HPDE6-E6E7 (cell line): ENCODE data around the gene CACNG8.

Source experiments
- DNase-seq: peaks from one replicate; pipeline ENCODE4 v3.0.0; 2011; ENCODE audit warnings: missing footprints; ENCODE audit errors: extremely low spot score

CACNG8 gene

DNA sequence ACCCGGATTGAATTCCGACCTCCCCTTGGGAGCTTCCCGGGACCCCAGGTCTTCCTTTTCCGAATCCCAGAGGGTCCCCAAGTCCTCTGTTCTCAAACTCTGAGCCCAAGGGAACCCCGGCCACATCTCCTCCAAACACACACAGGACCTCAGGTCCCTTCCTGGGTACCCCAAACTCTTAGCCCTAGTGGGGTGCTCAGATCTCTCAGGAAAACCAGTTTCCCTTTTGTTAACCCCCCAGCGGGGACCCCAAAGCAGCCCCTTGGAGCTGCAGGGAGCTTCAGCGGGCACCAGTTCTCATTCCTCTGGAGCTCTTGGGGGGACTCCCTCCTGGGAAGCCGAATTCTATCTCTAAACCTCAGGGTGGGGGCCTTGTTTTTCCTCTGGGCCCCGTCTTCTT lies 29.5 kb downstream of the CACNG8 start:
- no peak for DNase-seq

- no peak for DNase-seq
Measured at GRCh38 chr19:53992815-53993214, 30.1 kb downstream of the CACNG8 start.

- DNase-seq, result no peak
Measured at GRCh38 chr19:53993448-53993847, 30.7 kb downstream of the CACNG8 start.

DNA sequence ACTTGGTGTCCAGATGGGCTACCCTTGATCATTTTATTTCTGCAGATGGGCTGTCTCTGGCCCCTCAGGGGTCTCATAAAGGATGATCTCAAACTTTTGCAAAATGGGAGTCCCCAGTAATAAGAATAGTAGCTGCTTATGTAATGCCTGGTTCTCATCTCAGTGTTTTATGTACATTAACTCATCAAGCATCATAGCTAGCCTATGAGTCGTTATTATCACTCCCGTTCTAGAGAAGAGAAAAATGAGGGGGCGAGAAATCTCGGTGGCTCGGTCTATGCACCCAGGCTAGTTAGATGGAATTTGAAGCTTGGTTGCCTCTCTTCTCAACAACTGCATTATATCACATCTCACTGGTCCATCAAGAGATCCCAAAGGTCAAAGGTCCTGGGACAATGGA lies 32.1 kb downstream of the CACNG8 start:
- no peak for DNase-seq

DNA sequence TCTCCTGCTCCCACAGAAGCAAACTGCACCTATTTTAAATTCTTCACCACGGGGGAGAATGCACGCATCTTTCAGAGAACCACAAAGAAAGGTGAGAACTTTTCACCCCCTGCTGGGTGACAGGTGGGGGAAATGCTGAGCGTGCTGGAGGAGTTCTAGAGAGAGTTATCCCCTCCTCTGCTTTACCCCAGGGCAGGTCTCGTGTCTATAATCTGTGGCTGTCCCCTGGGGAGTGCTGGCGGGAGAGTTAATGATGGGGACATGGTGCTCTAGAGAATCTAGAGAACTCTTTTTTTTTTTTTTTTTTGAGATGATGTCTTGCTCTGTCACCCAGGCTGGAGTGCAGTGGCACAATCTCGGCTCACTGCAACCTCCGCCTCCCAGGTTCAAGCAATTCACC lies 35.5 kb downstream of the CACNG8 start:
- no peak for DNase-seq

- no peak for DNase-seq
Measured at GRCh38 chr19:53999694-54000093, 37.0 kb downstream of the CACNG8 start.

GRCh38 chr19:54001496-54001895 lies 38.8 kb downstream of the CACNG8 start:
- DNase-seq, result no peak

GRCh38 chr19:54002495-54003315 lies 40.0 kb downstream of the CACNG8 start:
- DNase-seq, result no peak

GRCh38 chr19:54009440-54009839 lies 46.7 kb downstream of the CACNG8 start:
- DNase-seq, result no peak

DNA sequence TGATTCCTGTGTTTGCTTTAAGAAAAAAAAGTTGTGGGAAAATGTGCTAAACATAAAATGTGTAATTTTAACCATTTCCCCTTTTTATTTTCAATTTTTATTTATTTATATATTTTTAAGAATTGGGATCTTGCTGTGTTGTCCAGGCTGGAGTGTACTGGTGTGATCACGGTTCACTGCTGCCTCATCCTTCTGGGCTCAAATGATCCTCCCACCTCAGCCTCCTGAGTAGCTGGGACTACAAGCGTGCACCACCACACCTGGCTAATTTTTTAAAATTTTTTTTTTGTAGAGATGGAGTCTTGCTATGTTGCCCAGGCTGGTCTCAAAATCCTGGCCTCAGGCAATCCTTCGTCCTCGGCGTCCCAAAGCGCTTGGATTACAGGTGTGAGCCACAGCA lies 47.7 kb downstream of the CACNG8 start:
- DNase-seq, result no peak

GRCh38 chr19:54011507-54012211 lies 48.9 kb downstream of the CACNG8 start:
- DNase-seq, result no peak

GRCh38 chr19:54013866-54014265 lies 51.1 kb downstream of the CACNG8 start:
- DNase-seq, result no peak

DNA sequence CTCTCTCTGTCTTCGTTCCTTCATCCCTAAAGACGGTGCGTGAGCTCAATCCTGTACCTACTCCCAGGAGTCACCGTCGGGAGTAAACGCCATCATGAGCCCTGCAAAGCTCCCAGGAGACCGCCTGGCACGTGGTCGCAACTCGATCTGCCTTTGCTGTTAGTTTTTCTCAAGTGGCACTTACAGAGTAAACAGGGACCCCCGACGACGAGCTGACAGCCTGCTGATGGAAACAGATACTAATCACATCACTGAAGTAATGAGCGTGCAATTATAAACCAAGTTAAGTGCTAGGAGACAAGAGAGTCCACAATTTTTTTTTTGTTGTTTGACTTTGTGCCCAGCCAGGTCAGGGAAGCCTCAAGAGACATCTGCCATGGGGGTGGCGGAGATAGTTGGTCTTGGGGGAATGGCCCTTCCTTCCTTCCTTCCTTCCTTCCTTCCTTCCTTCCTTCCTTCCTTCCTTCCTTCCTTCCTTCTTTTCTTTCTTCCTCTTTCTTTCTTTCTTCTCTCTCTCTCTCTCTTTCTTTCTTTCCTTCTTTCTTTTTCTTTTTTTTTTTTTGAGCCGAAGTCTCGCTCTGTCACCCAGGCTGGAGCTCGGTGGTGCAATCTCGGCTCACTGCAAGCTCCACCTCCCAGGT lies 52.3 kb downstream of the CACNG8 start:
- DNase-seq, result no peak

DNA sequence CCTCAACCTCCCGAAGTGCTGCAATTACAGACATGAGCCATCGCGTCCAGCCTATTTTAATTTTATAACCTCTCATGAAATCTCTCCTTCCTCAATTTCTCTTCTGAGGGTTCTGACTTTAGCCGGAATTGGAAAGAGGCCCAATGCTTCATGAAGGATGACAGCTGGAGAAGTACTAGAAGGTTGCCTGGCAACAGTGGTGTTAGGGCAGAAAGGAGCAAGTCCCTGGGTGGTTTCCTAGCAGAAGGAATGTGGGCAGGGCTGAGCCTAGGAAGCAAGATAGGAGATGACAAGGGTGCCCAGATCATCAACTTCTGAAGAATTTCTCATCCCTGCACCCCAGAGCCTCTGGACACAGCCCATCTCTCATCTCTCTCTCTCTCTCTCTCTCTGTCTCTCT lies 54.5 kb downstream of the CACNG8 start:
- no peak for DNase-seq

DNA sequence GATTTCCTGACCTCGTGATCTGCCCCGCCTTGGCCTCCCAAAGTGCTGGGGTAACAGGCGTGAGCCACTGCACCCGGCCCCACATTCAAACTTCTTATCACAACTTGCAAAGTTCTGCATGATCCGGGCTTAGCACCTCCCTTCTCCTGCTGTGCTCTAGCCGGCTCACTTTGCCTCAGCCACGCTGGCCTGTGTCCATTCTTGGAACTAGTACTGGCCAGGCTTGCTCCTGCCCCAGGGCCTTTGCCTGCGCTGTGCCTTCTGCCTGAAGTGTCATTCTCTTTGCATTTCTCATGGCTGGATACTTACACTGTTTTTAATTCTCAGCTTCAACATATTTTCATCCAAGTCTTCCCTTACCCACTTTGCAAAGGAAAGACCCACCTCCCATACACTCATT lies 58.6 kb downstream of the CACNG8 start:
- DNase-seq, result no peak

DNA sequence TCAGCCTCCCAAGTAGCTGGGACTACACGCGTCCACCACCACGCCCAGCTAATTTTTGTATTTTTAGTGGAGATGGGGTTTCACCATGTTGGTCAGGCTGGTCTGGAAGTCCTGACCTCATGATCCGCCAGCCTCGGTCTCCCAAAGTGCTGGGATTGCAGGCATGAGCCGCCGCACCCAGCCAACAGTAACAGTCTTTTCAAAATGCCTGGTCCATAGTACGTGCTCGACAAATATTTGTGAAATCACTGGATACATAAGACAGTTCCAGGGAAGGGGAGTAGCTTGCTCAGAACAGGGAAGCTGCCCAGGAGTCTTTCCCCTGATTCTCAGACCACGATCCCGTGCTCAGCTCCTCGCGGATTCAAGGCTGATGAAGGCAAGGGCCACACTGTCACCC lies 59.2 kb downstream of the CACNG8 start:
- DNase-seq, result no peak

GRCh38 chr19:54023191-54023590 lies 60.5 kb downstream of the CACNG8 start:
- no peak for DNase-seq

- DNase-seq, result no peak
Measured at GRCh38 chr19:54024660-54025059, 61.9 kb downstream of the CACNG8 start.

DNA sequence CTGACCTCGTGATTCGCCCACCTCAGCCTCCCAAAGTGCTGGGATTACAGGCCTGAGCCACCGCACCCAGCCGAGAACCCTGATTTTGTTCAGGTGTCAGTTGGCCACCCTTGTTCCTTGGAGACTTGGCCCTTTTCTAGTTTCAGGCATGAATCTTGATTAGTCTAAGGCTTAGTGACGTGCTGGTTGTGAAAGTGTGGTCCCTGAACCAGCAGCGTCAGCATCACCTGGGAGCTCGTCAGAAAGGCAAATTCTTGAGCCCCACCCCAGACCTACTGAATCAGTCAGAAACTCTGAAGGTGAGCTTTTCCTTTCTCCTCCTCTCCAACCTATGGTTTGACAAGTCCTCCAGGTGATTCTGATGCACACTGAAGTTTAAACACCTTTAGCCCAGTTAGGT lies 63.9 kb downstream of the CACNG8 start:
- no peak for DNase-seq

GRCh38 chr19:54029301-54029700 lies 66.6 kb downstream of the CACNG8 start:
- no peak for DNase-seq

DNA sequence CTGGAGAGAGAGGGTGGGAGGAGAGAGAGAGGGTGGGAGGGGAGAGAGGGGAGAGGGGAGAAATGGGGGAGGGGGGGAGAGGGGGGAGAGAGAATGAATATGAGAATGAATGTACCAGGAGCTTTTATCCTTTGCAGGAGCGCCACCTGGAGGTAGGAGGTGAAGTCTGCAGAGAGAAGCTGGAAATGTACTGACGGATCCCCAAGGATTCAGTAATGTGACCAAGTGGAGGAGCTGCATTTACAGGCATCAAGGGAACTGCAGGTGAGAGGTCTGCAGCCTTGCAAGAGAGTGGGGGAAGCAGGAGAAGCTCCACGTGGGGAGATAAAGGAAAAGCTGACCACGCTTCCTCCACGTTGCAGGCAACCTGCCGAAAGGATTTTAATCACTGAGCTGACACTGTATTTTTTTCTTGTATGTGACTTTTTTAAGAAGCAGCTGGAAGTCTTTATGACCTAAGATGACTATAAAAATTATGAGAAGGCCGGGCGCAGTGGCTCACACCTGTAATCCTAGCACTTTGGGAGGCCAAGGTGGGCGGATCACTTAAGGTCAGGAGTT lies 67.3 kb downstream of the CACNG8 start:
- no peak for DNase-seq

GRCh38 chr19:54030895-54031586 lies 68.3 kb downstream of the CACNG8 start:
- DNase-seq, result no peak
